Left forelimb (tissue), 1 donor: ENCODE results near the gene KIF3B.
"Not testable (repeated sequence)": the region's sequence is repeated elsewhere in the genome, so short reads cannot be mapped to it uniquely, and the experiment has no call there.

Experiments
- DNase-seq: peaks from one replicate; pipeline ENCODE4 v3.0.0-alpha.2; 2018; ENCODE audit warnings: low spot score

The KIF3B gene

GRCh38 chr20:32277361-32278198, at the start of gene KIF3B:
Gene KIF3B (plus strand): TSS chr20:32277651. CDS start chr20:32309778, 32,127 bp downstream.
- DNase-seq: peak; percentile 92

- DNase-seq: no peak
Measured at GRCh38 chr20:32227744-32228688, 49.4 kb upstream of the KIF3B start.

GRCh38 chr20:32229251-32229747, 48.2 kb upstream of the KIF3B start:
- no peak for DNase-seq

- no peak for DNase-seq
Measured at GRCh38 chr20:32230707-32231106, 46.7 kb upstream of the KIF3B start.

GRCh38 chr20:32231245-32231644, 46.2 kb upstream of the KIF3B start:
- DNase-seq: no peak

GRCh38 chr20:32231847-32232246, 45.6 kb upstream of the KIF3B start:
- no peak for DNase-seq

GRCh38 chr20:32232326-32232886, 45.0 kb upstream of the KIF3B start:
- DNase-seq: no peak

GRCh38 chr20:32233286-32233685, 44.2 kb upstream of the KIF3B start:
- no peak for DNase-seq

- DNase-seq: no peak
Measured at GRCh38 chr20:32234135-32234808, 43.2 kb upstream of the KIF3B start.

GRCh38 chr20:32235331-32236047, 42.0 kb upstream of the KIF3B start:
- no peak for DNase-seq

- no peak for DNase-seq
Measured at GRCh38 chr20:32236048-32236533, 41.4 kb upstream of the KIF3B start.

- DNase-seq: no peak
Measured at GRCh38 chr20:32236819-32237218, 40.6 kb upstream of the KIF3B start.

GRCh38 chr20:32237419-32237818, 40.0 kb upstream of the KIF3B start:
- DNase-seq: no peak

- no peak for DNase-seq
Measured at GRCh38 chr20:32238483-32239425, 38.7 kb upstream of the KIF3B start.

- no peak for DNase-seq
Measured at GRCh38 chr20:32240205-32240604, 37.2 kb upstream of the KIF3B start.

- DNase-seq: no peak
Measured at GRCh38 chr20:32241807-32242206, 35.6 kb upstream of the KIF3B start.

GRCh38 chr20:32244150-32244823, 33.2 kb upstream of the KIF3B start:
- DNase-seq: no peak

- no peak for DNase-seq
Measured at GRCh38 chr20:32244959-32245358, 32.5 kb upstream of the KIF3B start.

- not testable (repeated sequence) for DNase-seq
Measured at GRCh38 chr20:32246208-32246607, 31.2 kb upstream of the KIF3B start.
